Head of caudate nucleus (tissue), 42 donors: ENCODE data around the gene PROSER2.
A peak's percentile ranks its signal among the peaks of the same experiment; 100 is the strongest.

Source experiments
- DNase-seq, 42 donors: peaks; one replicate each; pipeline versions ENCODE4 v3.0.0 to v3.0.0-alpha.2; 2020 to 2021; ENCODE audit warnings: mixed read lengths in 7 of 42
- intact Hi-C: fragments of 100-400 bp; cut with DNase I; formaldehyde crosslinking; loops from one replicate; pipeline ENCODE4 v1.15.0; 2022

PROSER2 gene, protein sequence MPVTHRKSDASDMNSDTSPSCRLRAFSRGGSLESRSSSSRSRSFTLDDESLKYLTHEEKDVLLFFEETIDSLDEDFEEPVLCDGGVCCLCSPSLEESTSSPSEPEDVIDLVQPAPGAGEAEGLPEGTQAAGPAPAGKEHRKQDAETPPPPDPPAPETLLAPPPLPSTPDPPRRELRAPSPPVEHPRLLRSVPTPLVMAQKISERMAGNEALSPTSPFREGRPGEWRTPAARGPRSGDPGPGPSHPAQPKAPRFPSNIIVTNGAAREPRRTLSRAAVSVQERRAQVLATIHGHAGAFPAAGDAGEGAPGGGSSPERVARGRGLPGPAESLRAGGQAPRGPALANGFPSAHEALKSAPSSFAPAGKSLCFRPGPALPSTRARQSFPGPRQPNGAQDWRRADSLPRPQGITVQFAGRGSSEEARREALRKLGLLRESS

DNA sequence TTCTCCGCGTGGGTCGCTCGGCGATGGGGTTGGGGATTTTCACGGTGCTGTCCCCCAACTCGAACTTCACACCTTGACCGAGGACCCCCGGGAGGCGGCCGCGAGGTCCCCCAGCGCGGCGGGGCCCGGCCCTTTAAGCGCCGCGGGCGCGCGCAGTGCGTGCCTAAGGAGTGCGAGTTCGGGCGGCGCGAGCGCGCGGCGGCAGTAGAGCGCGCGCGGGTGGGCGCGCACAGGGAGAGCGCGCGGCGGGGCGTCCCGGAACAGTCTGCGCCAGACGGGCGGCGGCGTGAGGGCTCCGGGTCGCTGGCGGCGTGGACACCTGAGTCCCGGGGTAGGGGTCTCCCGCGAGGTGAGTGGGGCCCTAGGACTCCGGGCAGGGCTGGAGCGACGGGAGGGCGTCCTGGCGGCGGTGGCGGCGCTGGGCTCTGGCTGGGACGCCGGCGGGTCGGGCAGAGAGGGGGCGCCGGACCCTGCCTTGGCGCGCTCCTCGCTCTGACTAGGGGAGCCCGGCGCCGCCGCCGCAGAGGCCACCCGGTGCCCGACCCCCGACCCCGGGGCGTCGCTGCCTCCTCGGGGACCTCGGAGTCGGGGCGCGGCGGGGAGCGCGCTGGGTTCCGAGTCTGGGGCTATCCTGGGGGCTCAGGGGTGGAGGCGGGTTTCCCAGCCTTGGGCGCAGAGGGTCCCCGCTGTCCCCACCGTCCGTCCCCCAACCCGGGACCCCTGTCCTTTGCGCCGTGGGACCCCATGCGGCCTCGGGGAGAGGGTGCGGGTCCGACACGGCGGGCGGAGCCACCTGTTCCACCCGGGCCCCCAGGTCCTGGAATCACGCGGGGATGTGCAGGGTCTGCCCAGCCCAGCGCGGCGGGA, at the start of gene PROSER2:
Gene PROSER2, plus strand, starts transcription at position 235 of the 867 bp plus-strand sequence. CDS start 28,722 bp downstream, outside the sequence.
- peak in 23 of 42 donors; percentile 4 to 51 (median 27) for DNase-seq

DNA sequence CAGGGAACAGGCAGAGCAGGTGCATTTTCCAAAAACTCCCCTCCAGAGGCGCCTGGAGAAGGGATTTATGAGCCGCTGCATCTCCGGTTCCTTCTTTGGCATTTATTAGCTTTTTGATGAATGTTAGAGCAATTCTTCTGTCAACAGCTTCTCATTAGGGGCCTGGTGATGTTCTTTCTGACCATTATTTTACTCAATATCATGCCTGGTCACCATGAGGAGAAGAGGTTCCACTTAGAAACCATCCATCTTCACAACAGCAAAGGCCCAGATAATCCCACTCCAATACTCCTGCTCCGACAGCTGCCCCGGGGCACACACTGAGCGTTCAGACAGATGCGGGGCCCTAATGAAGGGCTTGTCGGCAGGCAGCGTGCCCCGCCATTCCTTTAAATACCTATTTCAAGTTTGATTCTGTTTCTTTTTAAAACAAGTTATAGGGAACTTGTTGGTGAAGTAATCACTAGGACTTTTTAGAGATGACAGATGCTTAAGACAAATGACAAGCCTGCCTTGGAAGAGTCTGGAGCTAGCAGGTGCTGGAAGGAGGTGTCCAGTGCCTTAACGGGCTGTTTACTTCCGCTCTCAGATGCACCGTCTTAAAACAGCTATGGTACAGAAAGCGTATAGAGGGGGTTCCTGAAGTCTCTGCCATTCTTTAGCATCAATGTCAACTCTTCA, 49.3 kb upstream of the PROSER2 start:
- DNase-seq, result no peak
- intact Hi-C loops, result no loop called here

More for the DNA sequence above, at the start of gene PROSER2:
- intact Hi-C loops, result no loop called here

DNA sequence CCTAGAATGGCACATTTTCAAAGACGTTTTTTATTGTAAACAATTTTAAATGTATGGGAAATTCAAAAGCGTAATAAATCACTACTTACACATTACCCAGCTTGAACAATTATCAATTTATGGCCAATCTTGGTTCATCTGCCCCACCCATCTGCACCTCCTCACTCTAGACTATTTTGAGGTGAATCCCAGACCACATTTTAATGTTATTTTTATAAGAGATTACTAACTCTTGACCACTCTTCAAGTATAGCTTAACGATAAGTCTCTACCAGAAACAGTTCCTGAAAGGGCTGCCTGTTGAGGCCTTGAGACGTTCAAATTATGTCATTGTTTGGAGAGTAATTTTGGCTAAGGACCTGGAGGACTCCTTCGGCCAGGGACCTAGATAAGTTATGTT, 47.7 kb upstream of the PROSER2 start:
- intact Hi-C loops, result no loop called here
- no peak for DNase-seq

DNA sequence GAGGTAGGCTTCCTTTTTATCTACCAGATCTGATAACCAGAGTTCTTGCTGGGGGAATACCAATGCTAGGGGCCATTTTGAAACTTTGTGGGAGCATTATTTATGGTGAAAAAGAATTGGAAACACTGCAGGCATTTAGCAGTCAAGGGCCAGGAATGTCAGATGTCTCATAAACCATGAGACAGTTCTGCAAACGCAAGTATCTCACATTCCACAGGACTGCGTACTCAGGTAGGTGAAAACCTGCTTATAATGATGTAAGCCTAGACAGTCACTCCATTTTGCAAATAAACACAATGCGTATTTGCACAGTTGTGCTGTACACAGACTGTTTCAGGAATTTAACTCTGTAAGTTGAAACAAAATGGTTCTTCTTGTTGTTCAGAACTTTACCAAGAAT, 47.1 kb upstream of the PROSER2 start:
- DNase-seq, result no peak
- intact Hi-C loops, result no loop called here

DNA sequence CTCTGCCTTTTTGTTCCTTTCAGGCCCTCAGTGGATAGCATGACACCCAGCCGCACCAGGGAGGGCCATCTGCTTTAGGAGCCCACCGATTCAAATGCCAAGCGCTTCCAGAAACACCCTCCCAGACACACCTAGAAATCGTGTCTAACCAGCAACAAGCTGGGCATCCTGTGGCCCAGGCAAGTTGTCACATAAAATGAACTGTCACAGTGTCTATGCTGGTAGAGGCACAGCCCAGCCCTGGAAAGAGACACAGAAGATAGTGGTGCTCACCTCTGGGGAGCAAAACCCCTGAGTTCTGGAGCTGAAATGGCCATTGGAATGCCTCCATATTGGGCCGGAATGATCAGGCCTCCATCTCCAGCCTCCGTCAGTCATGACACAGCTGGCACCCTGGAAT, 42.0 kb upstream of the PROSER2 start:
- no peak for DNase-seq
- intact Hi-C loops, result no loop called here

DNA sequence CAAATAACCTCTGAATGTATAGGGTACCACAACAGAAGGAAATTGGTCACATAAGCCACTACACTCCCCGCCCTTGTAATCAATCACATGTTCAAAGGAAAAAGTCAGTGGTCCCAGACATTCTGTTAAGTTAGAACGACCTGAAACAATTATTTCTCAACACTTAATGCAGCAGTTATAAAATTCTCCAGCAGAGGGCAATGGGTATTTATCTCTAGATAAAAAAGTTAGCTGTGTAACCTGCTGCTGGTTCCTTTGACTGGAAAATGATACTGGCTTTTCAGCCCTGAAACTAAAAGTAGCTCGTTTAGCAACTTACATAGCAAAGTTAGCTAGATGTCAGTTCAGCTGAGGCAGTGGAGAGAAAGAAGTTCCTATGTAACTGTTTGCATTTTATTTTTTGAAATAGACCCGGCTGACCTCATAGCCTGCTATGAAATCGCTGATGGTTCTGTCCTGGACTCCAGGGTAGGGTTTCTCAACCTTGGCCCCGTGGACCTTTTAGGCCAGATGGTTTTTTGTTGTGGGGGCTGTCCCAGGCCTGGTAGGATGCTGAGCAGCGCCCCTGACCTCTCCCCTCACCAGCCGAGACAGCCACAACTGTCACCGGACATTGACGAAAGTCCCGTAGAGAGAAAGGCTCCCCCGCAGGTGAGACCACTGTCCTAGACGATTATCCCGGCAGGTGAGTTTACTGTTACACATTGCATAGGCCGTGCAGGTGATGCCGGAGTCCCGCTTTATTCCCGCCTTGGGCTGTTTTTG, 40.2 kb upstream of the PROSER2 start:
- peak in 4 of 42 donors; percentile 4 to 36 (median 10) for DNase-seq
- intact Hi-C loops, result no loop called here

DNA sequence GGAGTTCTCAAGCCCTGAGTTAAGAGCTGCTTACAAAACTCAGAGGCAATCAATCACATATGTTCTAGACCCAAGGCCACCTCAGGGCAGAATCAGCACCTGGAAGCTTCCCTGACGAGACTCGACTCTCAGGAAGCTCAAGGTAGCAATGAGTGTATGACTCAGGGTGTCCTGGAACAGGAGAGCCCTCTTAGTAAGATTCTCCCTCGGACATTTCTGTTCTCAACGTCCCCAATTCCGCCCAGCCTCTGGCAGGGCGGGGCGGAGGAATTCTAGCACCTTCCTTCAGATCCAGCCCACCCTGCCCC, 39.6 kb upstream of the PROSER2 start:
- DNase-seq, result no peak
- intact Hi-C loops, result no loop called here

DNA sequence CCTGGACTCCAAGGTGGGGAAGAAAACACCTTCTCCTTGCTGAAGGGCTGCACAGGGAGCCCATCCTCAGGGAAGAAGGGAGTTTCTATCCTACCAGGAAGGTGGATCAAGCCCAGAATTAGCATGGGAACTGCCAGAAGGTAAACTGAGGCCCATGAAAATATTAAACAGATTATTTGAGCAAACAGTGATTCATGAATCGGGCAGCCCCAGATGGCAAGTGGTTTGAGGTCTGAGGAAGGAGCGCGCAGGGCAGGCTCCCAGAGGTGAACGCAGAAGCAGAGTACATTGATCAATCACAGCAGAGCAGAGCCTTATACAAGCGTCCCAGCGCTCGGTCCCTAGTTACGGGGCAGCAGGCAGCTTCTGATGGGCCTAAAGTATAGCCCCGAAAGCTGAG, 35.8 kb upstream of the PROSER2 start:
- no peak for DNase-seq
- intact Hi-C loops, result no loop called here

DNA sequence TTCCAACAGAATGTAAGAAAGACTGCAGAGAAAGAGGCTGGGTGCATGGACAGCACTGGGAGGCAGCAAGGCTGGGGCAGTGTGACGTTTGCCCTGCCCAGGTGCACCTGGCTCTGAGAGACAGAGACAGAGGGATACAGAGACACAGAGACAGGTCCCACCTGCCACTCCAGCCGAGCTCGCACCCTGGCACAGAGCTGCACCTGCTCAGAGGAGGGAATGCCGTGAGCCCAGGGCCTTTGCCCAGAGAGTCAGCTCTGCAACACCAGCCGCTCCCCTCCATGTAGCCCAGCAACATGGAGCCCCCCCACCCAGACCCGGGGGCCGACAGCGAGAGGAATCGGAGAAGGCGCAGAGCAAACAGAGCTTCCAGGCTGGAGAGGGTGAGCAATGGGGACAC, 35.3 kb upstream of the PROSER2 start:
- intact Hi-C loops, result no loop called here
- no peak for DNase-seq

DNA sequence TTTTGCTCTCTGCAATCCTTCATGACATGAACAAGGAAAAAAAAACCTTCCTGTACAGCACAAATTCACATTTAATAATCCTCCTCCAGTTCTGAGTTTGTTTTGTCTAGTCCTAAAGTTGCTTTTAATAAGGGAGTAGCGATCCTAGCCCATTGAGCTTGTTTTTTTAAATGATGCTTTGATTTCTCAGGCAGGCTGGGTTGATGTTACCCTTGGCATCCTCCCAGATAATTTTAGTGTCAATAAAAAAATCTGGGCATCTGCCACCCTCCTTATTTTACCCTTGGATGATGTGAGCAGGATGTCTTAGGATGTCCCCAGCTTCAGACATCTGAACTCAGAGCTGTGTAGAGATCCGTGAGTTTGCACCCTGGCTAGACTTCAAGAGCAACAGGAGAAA, 33.9 kb upstream of the PROSER2 start:
- intact Hi-C loops, result no loop called here

DNA sequence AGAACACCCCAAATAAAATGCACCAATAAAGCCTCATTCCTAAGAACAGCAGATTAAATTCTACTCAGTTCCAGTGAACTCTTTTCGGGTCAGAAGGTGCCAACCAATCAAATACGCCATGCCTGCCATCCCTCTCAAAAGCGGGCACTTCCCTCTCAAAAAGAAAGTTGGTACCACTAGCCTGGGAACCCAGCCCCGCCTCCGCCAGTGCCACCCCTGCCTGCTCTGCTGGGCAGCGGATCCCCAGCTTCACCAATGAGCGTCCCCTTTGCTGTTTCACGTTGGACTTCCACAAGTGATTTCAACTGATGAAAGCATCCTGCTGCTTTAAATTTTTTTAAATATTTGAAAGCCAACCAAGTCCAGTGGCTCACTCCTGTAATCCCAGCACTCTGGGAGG, 33.2 kb upstream of the PROSER2 start:
- intact Hi-C loops, result loop anchor here (10.0 kb wide), 1 partner anchor 195 kb away; no protein-coding TSS in a partner anchor
- DNase-seq, result no peak

More for the DNA sequence above, 33.9 kb upstream of the PROSER2 start:
- DNase-seq, result no peak

DNA sequence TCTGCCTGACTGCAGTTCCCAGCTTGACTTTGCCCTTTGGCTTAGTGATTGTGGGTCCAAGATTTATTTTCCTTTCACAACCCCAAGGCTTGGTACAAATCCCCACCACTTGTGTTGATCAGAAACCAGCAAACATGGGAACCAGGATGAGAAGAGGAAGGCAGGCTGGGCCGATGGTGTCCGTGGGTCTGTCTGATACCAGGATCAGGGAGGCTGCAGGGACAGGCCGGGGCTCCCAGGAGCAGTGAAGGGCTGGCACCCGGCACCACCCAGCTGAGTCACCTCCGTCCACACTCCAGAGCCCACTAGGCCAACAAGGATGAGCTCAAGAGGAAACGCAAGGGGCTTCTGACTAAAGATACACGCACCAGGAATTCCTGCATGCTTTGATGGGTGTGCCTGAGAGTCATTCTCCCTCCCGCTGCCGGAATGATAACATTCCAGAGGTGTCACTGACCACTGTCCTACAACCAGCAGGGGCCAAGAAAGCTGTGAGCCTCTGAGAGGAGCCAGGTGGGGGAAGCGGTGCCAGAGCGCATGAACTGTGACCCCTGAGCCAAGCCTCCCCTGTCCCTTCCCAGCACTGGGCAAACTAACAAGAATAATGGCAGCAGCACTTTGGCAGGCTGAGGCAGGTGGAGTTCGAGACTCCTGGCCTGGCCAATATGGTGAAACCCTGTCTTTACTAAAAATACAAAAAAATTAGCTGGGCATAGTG, 29.2 kb upstream of the PROSER2 start:
- intact Hi-C loops, result loop anchor here (10.0 kb wide), 1 partner anchor 191 kb away; no protein-coding TSS in a partner anchor
- DNase-seq, result no peak

DNA sequence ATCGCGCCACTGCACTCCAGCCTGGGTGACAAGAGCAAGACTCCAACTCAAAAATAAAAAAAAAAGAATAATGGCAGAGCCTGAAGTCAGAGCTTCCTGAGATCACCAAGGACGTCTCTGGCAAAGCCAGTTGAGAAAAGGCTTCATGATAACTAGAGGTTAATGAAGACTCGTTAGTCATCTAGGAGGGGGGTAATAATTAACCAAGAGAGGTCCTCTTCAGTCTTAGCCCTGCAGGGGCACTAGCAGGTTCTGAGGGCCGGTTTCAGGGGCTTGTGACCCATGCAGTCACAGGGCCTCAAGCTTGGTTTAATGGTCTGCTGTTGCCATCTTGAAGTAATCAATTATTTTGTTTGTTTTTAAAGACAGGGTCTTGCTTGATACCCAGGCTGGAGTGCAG, 28.6 kb upstream of the PROSER2 start:
- intact Hi-C loops, result loop anchor here (10.0 kb wide), 1 partner anchor 190 kb away; no protein-coding TSS in a partner anchor
- no peak for DNase-seq

DNA sequence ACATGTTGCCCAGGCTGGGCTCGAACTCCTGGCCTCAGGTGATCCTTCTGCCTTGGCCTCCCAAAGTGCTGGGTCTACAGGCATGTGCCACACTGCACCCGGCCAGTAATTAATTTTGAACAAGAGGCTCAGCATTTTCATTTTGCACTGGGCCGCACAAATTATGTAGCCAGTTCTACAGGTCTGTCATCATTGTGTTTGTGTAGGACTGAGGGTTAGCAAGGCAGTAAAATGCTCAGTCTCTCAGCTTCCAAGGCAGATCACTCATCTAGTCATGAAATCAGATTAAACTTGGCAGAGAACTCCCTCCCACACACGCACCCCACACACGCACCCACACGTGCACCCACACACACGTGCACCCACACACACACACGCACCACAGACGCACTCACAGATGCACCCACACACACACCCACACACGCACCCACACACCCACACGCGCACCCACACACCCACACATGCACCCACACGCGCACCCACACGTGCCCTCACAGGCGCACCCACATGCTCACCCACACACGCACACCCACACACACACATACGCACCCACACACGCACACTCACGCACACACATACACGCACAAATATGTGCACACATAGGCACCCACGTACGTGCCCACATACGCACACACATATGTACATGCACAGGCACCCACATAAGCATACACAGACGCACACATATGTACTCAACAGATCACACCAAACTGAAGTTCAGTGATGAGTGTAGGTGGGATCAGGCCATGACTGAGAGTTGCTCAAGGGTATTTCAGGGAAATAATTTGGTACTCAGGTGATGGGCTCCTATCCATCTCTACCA, 27.8 kb upstream of the PROSER2 start:
- no peak for DNase-seq
- intact Hi-C loops, result loop anchor here (10.0 kb wide), 1 partner anchor 189 kb away; no protein-coding TSS in a partner anchor

DNA sequence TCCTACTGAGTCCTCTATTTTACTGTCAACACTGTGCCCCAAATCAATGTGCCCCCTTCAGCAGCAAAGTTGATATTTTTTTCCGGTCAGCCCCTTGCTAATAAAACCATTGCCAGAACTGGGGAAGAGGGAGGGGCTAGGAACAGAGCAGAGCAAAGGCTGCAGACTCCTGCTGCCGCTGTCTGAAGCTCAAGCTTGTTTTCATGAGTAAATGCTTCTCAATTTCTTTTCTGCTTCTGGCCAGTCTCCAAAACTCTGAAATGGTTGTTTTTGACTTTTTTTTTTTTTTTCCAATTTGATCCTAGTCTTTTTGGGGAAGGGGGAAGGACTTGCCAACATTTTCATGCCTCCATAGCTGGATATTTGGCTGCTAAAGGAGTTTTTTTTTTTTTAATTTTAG, 26.7 kb upstream of the PROSER2 start:
- DNase-seq, result no peak

DNA sequence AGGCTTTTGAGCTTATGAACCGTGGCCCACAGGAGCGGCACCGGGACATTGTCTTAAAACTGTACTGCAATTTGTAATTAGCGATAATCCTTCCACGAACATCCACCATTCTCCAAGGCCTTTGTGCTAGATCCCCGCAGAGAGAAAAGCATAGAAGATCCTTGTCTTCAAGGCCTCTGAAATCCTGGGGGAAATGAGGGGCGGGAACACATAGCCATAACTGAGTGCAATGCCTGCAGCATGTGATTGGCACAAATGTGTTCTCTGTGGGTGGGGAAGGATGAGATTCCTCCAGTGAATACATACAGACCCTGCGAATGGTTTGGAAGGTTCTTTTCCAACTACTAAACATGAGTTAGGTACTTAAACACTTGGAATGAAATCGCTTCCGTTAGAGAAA, 25.9 kb upstream of the PROSER2 start:
- no peak for DNase-seq
- intact Hi-C loops, result loop anchor here (10.0 kb wide), 1 partner anchor 188 kb away; no protein-coding TSS in a partner anchor

More for the DNA sequence above, 26.7 kb upstream of the PROSER2 start:
- intact Hi-C loops, result loop anchor here (10.0 kb wide), 1 partner anchor 188 kb away; no protein-coding TSS in a partner anchor
